NB4 (cell line): ENCODE data around the gene MAP3K8.

Source experiments
- MYC ChIP-seq: IDR thresholded peaks from 2 replicates; pipeline ENCODE4 v1.6.1; 2011; ENCODE audit warnings: low read depth, low read length
- POLR2A ChIP-seq: IDR thresholded peaks from 2 replicates; pipeline ENCODE4 v1.6.1; 2011; ENCODE audit warnings: mild to moderate bottlenecking; ENCODE audit not compliant: insufficient read length; ENCODE audit errors: extremely low read depth
- TF ChIP-seq, protein P1 (sequence below): IDR thresholded peaks from one replicate; pipeline ENCODE4 v1.5.1; 2012; ENCODE audit warnings: low read depth, low read length
- TF ChIP-seq, protein P2 (sequence below): IDR thresholded peaks from 2 replicates; pipeline ENCODE4 v1.6.1; 2011; ENCODE audit warnings: low read depth, low read length

DNA sequence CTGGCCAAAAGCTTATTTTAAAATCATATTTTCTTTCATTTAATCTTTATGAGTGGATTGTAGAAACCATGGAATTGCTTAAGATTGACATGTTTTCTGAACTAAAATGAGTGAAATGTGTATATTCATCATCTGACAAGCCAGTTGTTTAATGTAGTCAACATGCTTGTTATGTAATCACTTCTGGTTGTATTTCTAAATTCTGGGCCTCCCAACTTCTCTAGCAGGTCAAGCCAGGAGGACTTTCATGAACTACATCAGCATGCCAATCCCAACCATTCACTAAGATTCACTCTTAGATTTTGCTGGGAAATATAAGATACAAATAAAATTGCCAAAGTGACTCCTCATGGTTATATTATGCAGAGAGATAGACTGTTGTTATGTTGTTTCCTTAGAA lies 21.1 kb upstream of the MAP3K8 start:
- TF ChIP-seq, protein P1, sequence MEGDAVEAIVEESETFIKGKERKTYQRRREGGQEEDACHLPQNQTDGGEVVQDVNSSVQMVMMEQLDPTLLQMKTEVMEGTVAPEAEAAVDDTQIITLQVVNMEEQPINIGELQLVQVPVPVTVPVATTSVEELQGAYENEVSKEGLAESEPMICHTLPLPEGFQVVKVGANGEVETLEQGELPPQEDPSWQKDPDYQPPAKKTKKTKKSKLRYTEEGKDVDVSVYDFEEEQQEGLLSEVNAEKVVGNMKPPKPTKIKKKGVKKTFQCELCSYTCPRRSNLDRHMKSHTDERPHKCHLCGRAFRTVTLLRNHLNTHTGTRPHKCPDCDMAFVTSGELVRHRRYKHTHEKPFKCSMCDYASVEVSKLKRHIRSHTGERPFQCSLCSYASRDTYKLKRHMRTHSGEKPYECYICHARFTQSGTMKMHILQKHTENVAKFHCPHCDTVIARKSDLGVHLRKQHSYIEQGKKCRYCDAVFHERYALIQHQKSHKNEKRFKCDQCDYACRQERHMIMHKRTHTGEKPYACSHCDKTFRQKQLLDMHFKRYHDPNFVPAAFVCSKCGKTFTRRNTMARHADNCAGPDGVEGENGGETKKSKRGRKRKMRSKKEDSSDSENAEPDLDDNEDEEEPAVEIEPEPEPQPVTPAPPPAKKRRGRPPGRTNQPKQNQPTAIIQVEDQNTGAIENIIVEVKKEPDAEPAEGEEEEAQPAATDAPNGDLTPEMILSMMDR, result no peak
- TF ChIP-seq, protein P2, sequence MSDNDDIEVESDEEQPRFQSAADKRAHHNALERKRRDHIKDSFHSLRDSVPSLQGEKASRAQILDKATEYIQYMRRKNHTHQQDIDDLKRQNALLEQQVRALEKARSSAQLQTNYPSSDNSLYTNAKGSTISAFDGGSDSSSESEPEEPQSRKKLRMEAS, result no peak
- TF ChIP-seq POLR2A (no peak), MYC (no peak)
